MM.1S (cell line): ENCODE measurements around the gene NDUFA8.

Source experiments
- CTCF ChIP-seq: fragments of 300-600 bp; sonication (generic); IDR thresholded peaks from 2 replicates; pipeline ENCODE4 v1.5.1; 2016; ENCODE audit warnings: antibody characterized with exemption, low read length, mixed read lengths
- EZH2 ChIP-seq: fragments of 300-600 bp; sonication (generic); optimal IDR thresholded peaks from 2 replicates; pipeline ENCODE3; 2017; ENCODE audit warnings: low read depth, mild to moderate bottlenecking, antibody characterized with exemption, low read length, mixed read lengths
- EZH2phosphoT487 ChIP-seq: fragments of 300-600 bp; sonication (generic); IDR thresholded peaks from 2 replicates; pipeline ENCODE4 v1.6.1; 2018; ENCODE audit warnings: antibody characterized with exemption, low read length

DNA sequence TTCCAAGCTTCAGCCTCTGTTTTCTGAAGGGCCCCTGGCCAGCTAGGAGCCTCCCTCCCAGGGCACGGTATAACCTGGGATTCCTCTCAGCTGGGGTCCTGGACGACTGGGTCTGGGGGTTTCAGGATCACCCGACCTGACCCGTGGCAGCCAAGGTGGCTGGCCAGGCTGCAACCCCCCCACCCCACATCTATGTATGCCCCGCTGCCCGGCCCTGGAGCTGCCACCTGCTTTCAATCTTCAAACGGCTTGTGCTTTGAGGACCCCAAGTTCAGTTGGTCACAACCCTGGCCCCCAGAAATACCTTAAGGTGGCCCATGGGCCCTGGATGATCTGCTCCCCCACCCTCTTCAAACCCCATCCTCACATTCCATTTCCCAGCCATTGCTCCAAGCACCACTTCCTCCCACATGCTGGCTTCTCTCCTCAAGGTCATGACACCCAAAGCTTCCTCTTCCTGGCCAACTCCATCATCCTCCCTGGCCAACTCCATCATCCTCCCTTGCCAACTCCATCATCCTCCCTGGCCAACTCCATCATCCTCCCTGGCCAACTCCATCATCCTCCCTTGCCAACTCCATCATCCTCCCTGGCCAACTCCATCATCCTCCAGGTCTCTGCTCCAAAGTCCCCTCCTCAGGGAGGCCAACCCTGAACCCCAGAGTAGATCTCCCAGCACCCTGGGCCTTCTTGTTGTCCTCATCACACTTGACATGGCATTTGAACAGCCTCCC lies 49.3 kb downstream of the NDUFA8 start:
- TF ChIP-seq CTCF = no peak
- no peak for TF ChIP-seq EZH2phosphoT487
- TF ChIP-seq EZH2 = no peak
